ENCODE data around the gene KCNG4. TPM values are rescaled to one million over a fixed set of nuclear protein-coding genes. Genes with fewer than 3 reads are reported as not detected.

The KCNG4 gene
- total RNA-seq, 1 experiment from 2014 or later = not detected

DNA sequence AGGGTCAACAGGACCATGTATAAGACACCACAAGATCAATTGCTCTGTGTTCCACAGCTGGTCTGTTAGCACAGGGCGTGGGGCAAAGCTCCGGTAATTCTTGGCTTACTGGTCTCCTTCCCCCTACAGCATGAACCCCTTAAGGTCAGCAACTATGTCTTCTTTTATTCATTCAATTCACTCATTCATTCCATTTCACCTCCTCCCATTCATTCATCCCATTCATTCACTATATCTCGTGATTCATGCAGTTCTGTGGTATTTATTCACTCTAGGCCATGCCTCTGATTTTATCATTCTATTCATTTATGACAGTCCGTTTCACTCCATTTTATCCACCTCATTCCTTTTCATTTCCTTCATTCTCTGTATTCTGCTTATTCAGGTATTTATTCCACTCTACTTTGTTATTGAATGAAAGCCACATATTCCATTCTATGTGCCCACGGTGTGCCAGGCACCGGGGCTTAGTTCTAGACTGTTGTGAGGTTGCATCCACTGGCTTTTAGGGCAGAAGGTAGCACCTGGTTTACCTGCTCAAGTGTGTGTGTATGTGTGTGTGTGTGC is 35.9 kb upstream of the KCNG4 start:
- H3K4me2 ChIP-seq (ENCODE audit: insufficient read depth, insufficient read length, low read length) = no peak overlapping the region
- H4K20me1 ChIP-seq (ENCODE audit: control insufficient read depth, insufficient read depth, insufficient read length) = no peaks in the 10 kb centered on the region
- H3K27me3 ChIP-seq (ENCODE audit: insufficient read depth, low read length) = no peaks in the 10 kb centered on the region
- Mint-ChIP-seq H3K4me1 (peaks cover 10 to 11% of the 10 kb centered on the region in 2 experiments), H3K27me3 (ENCODE audit: low read depth) (no peaks in the 10 kb centered on the region; the same call in 1 of the 2 replicates), H3K36me3 (ENCODE audit: insufficient read depth in 1 of 3, low read depth in 3 of 3) (no peaks in the 10 kb centered on the region), H3K9me3 (no peaks in the 10 kb centered on the region), H3K4me3 (no peak overlapping the region), H3K27ac (no peak overlapping the region)
- no peak overlapping the region for H4K91ac ChIP-seq (ENCODE audit: insufficient read length, low read depth, low read length)
- no peak overlapping the region for H2BK12ac ChIP-seq (ENCODE audit: insufficient read length, low read depth, low read length)
- no peaks in the 10 kb centered on the region for H3K9me3 ChIP-seq (ENCODE audit: control insufficient read depth, low read depth, low read length)
- no peak overlapping the region for H2BK120ac ChIP-seq (ENCODE audit: low read depth, low read length, poor library complexity, severe bottlenecking)
- H2AFZ ChIP-seq (ENCODE audit: low read length) = no peak overlapping the region
- H3K27ac ChIP-seq (ENCODE audit: insufficient read length, low read depth, low read length) = no peak overlapping the region
- H4K8ac ChIP-seq (replicated peaks; ENCODE audit: insufficient read length, low read depth, low read length) = no peak overlapping the region
- no peak overlapping the region for H3K9ac ChIP-seq (ENCODE audit: extremely low read depth, insufficient read length, low read length)
- no peak overlapping the region for H3K14ac ChIP-seq (ENCODE audit: insufficient read depth, low read length)
- no peak overlapping the region for H4K5ac ChIP-seq (ENCODE audit: insufficient read length, low read depth, low read length)
- DNase-seq = no peak
- no peak overlapping the region for H2BK5ac ChIP-seq (ENCODE audit: insufficient read length, low read length)
- H3K79me2 ChIP-seq (ENCODE audit: insufficient read depth, low read length) = no peaks in the 10 kb centered on the region
- no peaks in the 10 kb centered on the region for H3K79me1 ChIP-seq (ENCODE audit: insufficient read depth, low read depth, low read length, poor library complexity, severe bottlenecking)
- H2BK15ac ChIP-seq (ENCODE audit: low read depth, low read length) = no peak overlapping the region
- H3K4me1 ChIP-seq (ENCODE audit: insufficient read depth, low read length) = no peaks in the 10 kb centered on the region; the same call in 1 of the 2 replicates
- H3T11ph ChIP-seq (ENCODE audit: low read length) = no peak overlapping the region
- no peak overlapping the region for H2BK20ac ChIP-seq (ENCODE audit: low read depth, low read length, poor library complexity, severe bottlenecking)
- no peak overlapping the region for H3K4ac ChIP-seq (ENCODE audit: low read depth, low read length)
- H2AK5ac ChIP-seq (ENCODE audit: insufficient read length, low read length) = no peak overlapping the region
- no peak overlapping the region for H3K23ac ChIP-seq (ENCODE audit: insufficient read length, low read depth, low read length)
- WGBS (ENCODE audit: extremely low coverage, insufficient read length, low lambda C conversion rate) = 100% methylated on average over 2 of the region's 6 CpGs
- no peak overlapping the region for H3K56ac ChIP-seq (ENCODE audit: insufficient read length, low read depth, low read length)
- no peaks in the 10 kb centered on the region for H3K23me2 ChIP-seq (ENCODE audit: insufficient read length, low read depth, low read length, poor library complexity, severe bottlenecking)
- TF ChIP-seq CTCF (conservative IDR thresholded peaks at IDR 0.05) = no peak
- no peak overlapping the region for H3K18ac ChIP-seq (ENCODE audit: insufficient read length, low read depth, low read length)
